ENCODE results near the gene PATJ.
"Not testable (repeated sequence)": the region's sequence is repeated elsewhere in the genome, so short reads cannot be mapped to it uniquely, and the experiment has no call there.

PATJ gene

GRCh38 chr1:62207187-62207586 lies 464.9 kb downstream of the PATJ start:
- no peak overlapping the region for H3K9ac ChIP-seq (ENCODE audit: low read length in 2 of 2)
- no peak overlapping the region for H3K27ac ChIP-seq (ENCODE audit: low read length)
- no peak overlapping the region for H3K4me3 ChIP-seq (ENCODE audit: low read length in 2 of 2)
- H3K9me3 ChIP-seq (ENCODE audit: control insufficient read depth in 2 of 2, low read length in 2 of 2): peaks cover 0 to 11% of the 10 kb centered on the region in 2 donors
- no peaks in the 10 kb centered on the region for H3K36me3 ChIP-seq (ENCODE audit: control insufficient read depth in 2 of 2, insufficient read depth in 2 of 2, low read length in 2 of 2)
- no peaks in the 10 kb centered on the region for H3K27me3 ChIP-seq (ENCODE audit: control insufficient read depth in 1 of 2, insufficient read depth in 2 of 2, low read length in 2 of 2)
- H3K4me1 ChIP-seq (ENCODE audit: control insufficient read depth, insufficient read depth, low read length): no peaks in the 10 kb centered on the region

GRCh38 chr1:62208087-62208486 lies 465.8 kb downstream of the PATJ start:
- H3K9ac ChIP-seq (ENCODE audit: low read length in 2 of 2): no peak overlapping the region
- no peak overlapping the region for H3K4me3 ChIP-seq (ENCODE audit: low read length in 2 of 2)
- no peaks in the 10 kb centered on the region for H3K27me3 ChIP-seq (ENCODE audit: control insufficient read depth in 1 of 2, insufficient read depth in 2 of 2, low read length in 2 of 2)
- H3K36me3 ChIP-seq (ENCODE audit: control insufficient read depth in 2 of 2, insufficient read depth in 2 of 2, low read length in 2 of 2): no peaks in the 10 kb centered on the region
- H3K27ac ChIP-seq (ENCODE audit: low read length): no peak overlapping the region
- H3K9me3 ChIP-seq (ENCODE audit: control insufficient read depth in 2 of 2, low read length in 2 of 2): peaks cover under 1 to 15% of the 10 kb centered on the region in 2 donors
- no peaks in the 10 kb centered on the region for H3K4me1 ChIP-seq (ENCODE audit: control insufficient read depth, insufficient read depth, low read length)

GRCh38 chr1:62208970-62209369 lies 466.7 kb downstream of the PATJ start:
- Histone ChIP-seq H3K27ac (ENCODE audit: low read length) (no peak overlapping the region), H3K36me3 (ENCODE audit: control insufficient read depth in 2 of 2, insufficient read depth in 2 of 2, low read length in 2 of 2) (no peaks in the 10 kb centered on the region), H3K4me3 (ENCODE audit: low read length in 2 of 2) (no peak overlapping the region), H3K27me3 (ENCODE audit: control insufficient read depth in 1 of 2, insufficient read depth in 2 of 2, low read length in 2 of 2) (no peaks in the 10 kb centered on the region), H3K9me3 (ENCODE audit: control insufficient read depth in 2 of 2, low read length in 2 of 2) (peaks cover 3 to 15% of the 10 kb centered on the region in 2 donors), H3K9ac (ENCODE audit: low read length in 2 of 2) (no peak overlapping the region), H3K4me1 (ENCODE audit: control insufficient read depth, insufficient read depth, low read length) (no peaks in the 10 kb centered on the region)

GRCh38 chr1:62209931-62210595 lies 467.8 kb downstream of the PATJ start:
- Histone ChIP-seq H3K9me3 (ENCODE audit: control insufficient read depth in 2 of 2, low read length in 2 of 2) (peaks cover 3 to 15% of the 10 kb centered on the region in 2 donors), H3K9ac (ENCODE audit: low read length in 2 of 2) (no peak overlapping the region), H3K4me1 (ENCODE audit: control insufficient read depth, insufficient read depth, low read length) (no peaks in the 10 kb centered on the region), H3K4me3 (ENCODE audit: low read length in 2 of 2) (no peak overlapping the region), H3K27ac (ENCODE audit: low read length) (no peak overlapping the region), H3K36me3 (ENCODE audit: control insufficient read depth in 2 of 2, insufficient read depth in 2 of 2, low read length in 2 of 2) (no peaks in the 10 kb centered on the region), H3K27me3 (ENCODE audit: control insufficient read depth in 1 of 2, insufficient read depth in 2 of 2, low read length in 2 of 2) (no peaks in the 10 kb centered on the region)

GRCh38 chr1:62210960-62211359 lies 468.7 kb downstream of the PATJ start:
- no peaks in the 10 kb centered on the region for H3K27me3 ChIP-seq (ENCODE audit: control insufficient read depth in 1 of 2, insufficient read depth in 2 of 2, low read length in 2 of 2)

GRCh38 chr1:62212411-62212810 lies 470.1 kb downstream of the PATJ start:
- no peaks in the 10 kb centered on the region for H3K27me3 ChIP-seq (ENCODE audit: control insufficient read depth in 1 of 2, insufficient read depth in 2 of 2, low read length in 2 of 2)
- no peak overlapping the region for H3K4me3 ChIP-seq (ENCODE audit: low read length in 2 of 2)
- H3K9me3 ChIP-seq (ENCODE audit: control insufficient read depth in 2 of 2, low read length in 2 of 2): peaks cover 3 to 15% of the 10 kb centered on the region in 2 donors
- no peaks in the 10 kb centered on the region for H3K36me3 ChIP-seq (ENCODE audit: control insufficient read depth in 2 of 2, insufficient read depth in 2 of 2, low read length in 2 of 2)
- no peak overlapping the region for H3K27ac ChIP-seq (ENCODE audit: low read length)
- H3K4me1 ChIP-seq (ENCODE audit: control insufficient read depth, insufficient read depth, low read length): no peaks in the 10 kb centered on the region
- no peak overlapping the region for H3K9ac ChIP-seq (ENCODE audit: low read length in 2 of 2)

More at GRCh38 chr1:62210960-62211359, 468.7 kb downstream of the PATJ start:
- H3K9ac ChIP-seq (ENCODE audit: low read length in 2 of 2): no peak overlapping the region
- no peaks in the 10 kb centered on the region for H3K36me3 ChIP-seq (ENCODE audit: control insufficient read depth in 2 of 2, insufficient read depth in 2 of 2, low read length in 2 of 2)
- no peak overlapping the region for H3K4me3 ChIP-seq (ENCODE audit: low read length in 2 of 2)
- H3K9me3 ChIP-seq (ENCODE audit: control insufficient read depth in 2 of 2, low read length in 2 of 2): peaks cover 3 to 15% of the 10 kb centered on the region in 2 donors
- no peaks in the 10 kb centered on the region for H3K4me1 ChIP-seq (ENCODE audit: control insufficient read depth, insufficient read depth, low read length)
- H3K27ac ChIP-seq (ENCODE audit: low read length): no peak overlapping the region

- H3K9ac ChIP-seq (ENCODE audit: low read length in 2 of 2): no peak overlapping the region
- no peak overlapping the region for H3K4me3 ChIP-seq (ENCODE audit: low read length in 2 of 2)
- H3K4me1 ChIP-seq (ENCODE audit: control insufficient read depth, insufficient read depth, low read length): no peaks in the 10 kb centered on the region
Measured at GRCh38 chr1:62213075-62213914, 471.0 kb downstream of the PATJ start.

GRCh38 chr1:62218604-62219003 lies 476.3 kb downstream of the PATJ start:
- Histone ChIP-seq H3K4me1 (ENCODE audit: control insufficient read depth, insufficient read depth, low read length) (no peaks in the 10 kb centered on the region), H3K27me3 (ENCODE audit: control insufficient read depth in 1 of 2, insufficient read depth in 2 of 2, low read length in 2 of 2) (no peaks in the 10 kb centered on the region), H3K27ac (ENCODE audit: low read length) (no peak overlapping the region), H3K4me3 (ENCODE audit: low read length in 2 of 2) (no peak overlapping the region), H3K9me3 (ENCODE audit: control insufficient read depth in 2 of 2, low read length in 2 of 2) (no peaks in the 10 kb centered on the region), H3K9ac (ENCODE audit: low read length in 2 of 2) (no peak overlapping the region), H3K36me3 (ENCODE audit: control insufficient read depth in 2 of 2, insufficient read depth in 2 of 2, low read length in 2 of 2) (no peaks in the 10 kb centered on the region)

More at GRCh38 chr1:62213075-62213914, 471.0 kb downstream of the PATJ start:
- Histone ChIP-seq H3K27me3 (ENCODE audit: control insufficient read depth in 1 of 2, insufficient read depth in 2 of 2, low read length in 2 of 2) (no peaks in the 10 kb centered on the region), H3K36me3 (ENCODE audit: control insufficient read depth in 2 of 2, insufficient read depth in 2 of 2, low read length in 2 of 2) (no peaks in the 10 kb centered on the region), H3K9me3 (ENCODE audit: control insufficient read depth in 2 of 2, low read length in 2 of 2) (peaks cover 3 to 15% of the 10 kb centered on the region in 2 donors), H3K27ac (ENCODE audit: low read length) (no peak overlapping the region)

GRCh38 chr1:62220456-62220855 lies 478.2 kb downstream of the PATJ start:
- not testable (repeated sequence) for H3K9me3 ChIP-seq (ENCODE audit: control insufficient read depth in 2 of 2, low read length in 2 of 2); H3K27ac ChIP-seq (ENCODE audit: low read length); H3K9ac ChIP-seq (ENCODE audit: low read length in 2 of 2); H3K27me3 ChIP-seq (ENCODE audit: control insufficient read depth in 1 of 2, insufficient read depth in 2 of 2, low read length in 2 of 2); H3K36me3 ChIP-seq (ENCODE audit: control insufficient read depth in 2 of 2, insufficient read depth in 2 of 2, low read length in 2 of 2); H3K4me1 ChIP-seq (ENCODE audit: control insufficient read depth, insufficient read depth, low read length); H3K4me3 ChIP-seq (ENCODE audit: low read length in 2 of 2)

- H3K9me3 ChIP-seq (ENCODE audit: control insufficient read depth in 2 of 2, low read length in 2 of 2): no peaks in the 10 kb centered on the region
- H3K27ac ChIP-seq (ENCODE audit: low read length): no peak overlapping the region
- H3K4me3 ChIP-seq (ENCODE audit: low read length in 2 of 2): no peak overlapping the region
- H3K9ac ChIP-seq (ENCODE audit: low read length in 2 of 2): no peak overlapping the region
- no peaks in the 10 kb centered on the region for H3K4me1 ChIP-seq (ENCODE audit: control insufficient read depth, insufficient read depth, low read length)
- H3K27me3 ChIP-seq (ENCODE audit: control insufficient read depth in 1 of 2, insufficient read depth in 2 of 2, low read length in 2 of 2): no peaks in the 10 kb centered on the region
- no peaks in the 10 kb centered on the region for H3K36me3 ChIP-seq (ENCODE audit: control insufficient read depth in 2 of 2, insufficient read depth in 2 of 2, low read length in 2 of 2)
Measured at GRCh38 chr1:62221171-62221570, 478.9 kb downstream of the PATJ start.

- Histone ChIP-seq H3K9me3 (ENCODE audit: control insufficient read depth in 2 of 2, low read length in 2 of 2) (no peaks in the 10 kb centered on the region), H3K9ac (ENCODE audit: low read length in 2 of 2) (no peak overlapping the region), H3K27ac (ENCODE audit: low read length) (no peak overlapping the region), H3K27me3 (ENCODE audit: control insufficient read depth in 1 of 2, insufficient read depth in 2 of 2, low read length in 2 of 2) (no peaks in the 10 kb centered on the region), H3K36me3 (ENCODE audit: control insufficient read depth in 2 of 2, insufficient read depth in 2 of 2, low read length in 2 of 2) (no peaks in the 10 kb centered on the region), H3K4me1 (ENCODE audit: control insufficient read depth, insufficient read depth, low read length) (no peaks in the 10 kb centered on the region), H3K4me3 (ENCODE audit: low read length in 2 of 2) (no peak overlapping the region)
Measured at GRCh38 chr1:62222321-62222720, 480.0 kb downstream of the PATJ start.

All from stomach smooth muscle (tissue), 2 donors.